HepG2 (cell line): ENCODE measurements around the gene BDP1. TPM values are rescaled to one million over a fixed set of nuclear protein-coding genes. Genes with fewer than 3 reads are reported as not detected.
A peak's percentile ranks its signal among the peaks of the same experiment; 100 is the strongest.

Experiments
- ATF6 ChIP-seq: sonication (generic); formaldehyde crosslinking; conservative IDR thresholded peaks from 2 replicates; pipeline ENCODE4 v1.4.0; 2020; ENCODE audit warnings: missing genetic modification reagents
- CEBPZ ChIP-seq: IDR thresholded peaks from 2 replicates; pipeline ENCODE4 v1.6.1; 2012; ENCODE audit warnings: low read length, improper control_type of control experiment
- HNRNPLL ChIP-seq: fragments of 200-400 bp; formaldehyde crosslinking; IDR thresholded peaks from 2 replicates; pipeline ENCODE4 v1.6.1; 2017; ENCODE audit warnings: mild to moderate bottlenecking, low read depth, low read length; ENCODE audit not compliant: poor library complexity, severe bottlenecking
- MAFF ChIP-seq: IDR thresholded peaks from 2 replicates; pipeline ENCODE4 v1.6.1; 2011; ENCODE audit warnings: low read depth, low read length, improper control_type of control experiment
- MZF1 ChIP-seq: sonication (generic); formaldehyde crosslinking; IDR thresholded peaks from 2 replicates; pipeline ENCODE4 v1.8.1; 2023; ENCODE audit warnings: mild to moderate bottlenecking, missing genetic modification reagents, borderline replicate concordance
- PHF21A ChIP-seq: sonication (generic); formaldehyde crosslinking; IDR thresholded peaks from 2 replicates; pipeline ENCODE4 v1.5.0; 2020; ENCODE audit warnings: mild to moderate bottlenecking, missing genetic modification reagents
- RXRA ChIP-seq: sonication (generic); formaldehyde crosslinking; IDR thresholded peaks from 2 replicates; pipeline ENCODE4 v1.5.1; 2020; ENCODE audit warnings: missing genetic modification reagents
- SUZ12 ChIP-seq: fragments of 150-350 bp; IDR thresholded peaks from 2 replicates; pipeline ENCODE4 v1.6.1; 2014; ENCODE audit warnings: low read depth, low read length
- ZNF138 ChIP-seq: sonication (generic); formaldehyde crosslinking; IDR thresholded peaks from 2 replicates; pipeline ENCODE4 v1.5.0; 2020; ENCODE audit warnings: mild to moderate bottlenecking, low read depth, missing genetic modification reagents
- ZNF17 ChIP-seq: sonication (generic); formaldehyde crosslinking; IDR thresholded peaks from 2 replicates; pipeline ENCODE4 v1.5.0; 2020; ENCODE audit warnings: mild to moderate bottlenecking, missing genetic modification reagents
- ZNF275 ChIP-seq: sonication (generic); formaldehyde crosslinking; IDR thresholded peaks from 2 replicates; pipeline ENCODE4 v1.8.0; 2022; ENCODE audit warnings: missing genetic modification reagents, mild to moderate bottlenecking, inconsistent platforms, borderline replicate concordance
- ZNF432 ChIP-seq: sonication (generic); formaldehyde crosslinking; IDR thresholded peaks from 2 replicates; pipeline ENCODE4 v1.5.0; 2020; ENCODE audit warnings: missing genetic modification reagents, mild to moderate bottlenecking, borderline replicate concordance
- ZNF660 ChIP-seq: sonication (generic); formaldehyde crosslinking; IDR thresholded peaks from 2 replicates; pipeline ENCODE4 v1.5.1; 2020; ENCODE audit warnings: mild to moderate bottlenecking, low read depth, missing genetic modification reagents, borderline replicate concordance
- ZNF670 ChIP-seq: sonication (generic); formaldehyde crosslinking; IDR thresholded peaks from 2 replicates; pipeline ENCODE4 v1.8.0; 2022; ENCODE audit warnings: mild to moderate bottlenecking, missing genetic modification reagents, borderline replicate concordance
- polyA plus RNA-seq, 8 experiments: library from polyadenylated mRNA; depleted of rRNA in 3 of 8; stranded (reverse) in 7 of 8; unstranded in 1 of 8; fragments of >200 nt; fragmentation: Illumina TruSeq in 4 of 8; extraction: Trizol in 4 of 8; gene quantifications; 2 replicates each; pipeline versions ENCODE4 v1.2.1 to v1.2.3, GENCODE V29; 2011 to 2016; ENCODE audit warnings: low read depth in 4 of 8, missing spikeins in 1 of 8, mixed read lengths in 1 of 8; ENCODE audit not compliant: insufficient read depth in 1 of 8
- total RNA-seq, 5 experiments: library from RNA; depleted of rRNA; stranded (reverse); fragments of >200 nt; fragmentation: Illumina TruSeq; extraction: Trizol; gene quantifications; 2 replicates each; pipeline ENCODE4 v1.2.3, GENCODE V29; 2016; ENCODE audit warnings: low read depth in 1 of 5
- TF ChIP-seq, protein P1 (sequence below): sonication (generic); formaldehyde crosslinking; IDR thresholded peaks from 2 replicates; pipeline ENCODE4 v1.4.0; 2020; ENCODE audit warnings: missing genetic modification reagents
- TF ChIP-seq, protein P2 (sequence below): sonication (generic); formaldehyde crosslinking; IDR thresholded peaks from 2 replicates; pipeline ENCODE4 v1.4.0; 2020; ENCODE audit warnings: missing genetic modification reagents, low read depth, mild to moderate bottlenecking, borderline replicate concordance

Gene BDP1
- total and polyA plus RNA-seq, 2 of the 13 experiments (the other 11 are each of a cell fraction or from before 2014, with no cell fraction given), result 10.2 to 22.4 TPM

- TF ChIP-seq HNRNPLL (peak; percentile 76), MAFF (no peak), ATF6 (no peak; the same call in 1 of the 2 replicates), ZNF432 (CRISPR knock-in tag) (no peak), MZF1 (CRISPR knock-in tag) (no peak), ZNF660 (CRISPR knock-in tag) (no peak), ZNF17 (CRISPR knock-in tag) (no peak), RXRA (CRISPR knock-in tag) (peak; percentile 61; the same call in 1 of the 2 replicates), ZNF138 (CRISPR knock-in tag) (0 out of 2 replicates have a peak, but pooled peaks have one; percentile 31), PHF21A (CRISPR knock-in tag) (no peak), ZNF275 (CRISPR knock-in tag) (peak; percentile 51; the same call in 1 of the 2 replicates), ZNF670 (CRISPR knock-in tag) (peak; percentile 63; the same call in 1 of the 2 replicates), SUZ12 (no peak), CEBPZ (no peak)
- TF ChIP-seq, protein P1, sequence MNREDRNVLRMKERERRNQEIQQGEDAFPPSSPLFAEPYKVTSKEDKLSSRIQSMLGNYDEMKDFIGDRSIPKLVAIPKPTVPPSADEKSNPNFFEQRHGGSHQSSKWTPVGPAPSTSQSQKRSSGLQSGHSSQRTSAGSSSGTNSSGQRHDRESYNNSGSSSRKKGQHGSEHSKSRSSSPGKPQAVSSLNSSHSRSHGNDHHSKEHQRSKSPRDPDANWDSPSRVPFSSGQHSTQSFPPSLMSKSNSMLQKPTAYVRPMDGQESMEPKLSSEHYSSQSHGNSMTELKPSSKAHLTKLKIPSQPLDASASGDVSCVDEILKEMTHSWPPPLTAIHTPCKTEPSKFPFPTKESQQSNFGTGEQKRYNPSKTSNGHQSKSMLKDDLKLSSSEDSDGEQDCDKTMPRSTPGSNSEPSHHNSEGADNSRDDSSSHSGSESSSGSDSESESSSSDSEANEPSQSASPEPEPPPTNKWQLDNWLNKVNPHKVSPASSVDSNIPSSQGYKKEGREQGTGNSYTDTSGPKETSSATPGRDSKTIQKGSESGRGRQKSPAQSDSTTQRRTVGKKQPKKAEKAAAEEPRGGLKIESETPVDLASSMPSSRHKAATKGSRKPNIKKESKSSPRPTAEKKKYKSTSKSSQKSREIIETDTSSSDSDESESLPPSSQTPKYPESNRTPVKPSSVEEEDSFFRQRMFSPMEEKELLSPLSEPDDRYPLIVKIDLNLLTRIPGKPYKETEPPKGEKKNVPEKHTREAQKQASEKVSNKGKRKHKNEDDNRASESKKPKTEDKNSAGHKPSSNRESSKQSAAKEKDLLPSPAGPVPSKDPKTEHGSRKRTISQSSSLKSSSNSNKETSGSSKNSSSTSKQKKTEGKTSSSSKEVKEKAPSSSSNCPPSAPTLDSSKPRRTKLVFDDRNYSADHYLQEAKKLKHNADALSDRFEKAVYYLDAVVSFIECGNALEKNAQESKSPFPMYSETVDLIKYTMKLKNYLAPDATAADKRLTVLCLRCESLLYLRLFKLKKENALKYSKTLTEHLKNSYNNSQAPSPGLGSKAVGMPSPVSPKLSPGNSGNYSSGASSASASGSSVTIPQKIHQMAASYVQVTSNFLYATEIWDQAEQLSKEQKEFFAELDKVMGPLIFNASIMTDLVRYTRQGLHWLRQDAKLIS (CRISPR knock-in tag), result no peak
- TF ChIP-seq, protein P2, sequence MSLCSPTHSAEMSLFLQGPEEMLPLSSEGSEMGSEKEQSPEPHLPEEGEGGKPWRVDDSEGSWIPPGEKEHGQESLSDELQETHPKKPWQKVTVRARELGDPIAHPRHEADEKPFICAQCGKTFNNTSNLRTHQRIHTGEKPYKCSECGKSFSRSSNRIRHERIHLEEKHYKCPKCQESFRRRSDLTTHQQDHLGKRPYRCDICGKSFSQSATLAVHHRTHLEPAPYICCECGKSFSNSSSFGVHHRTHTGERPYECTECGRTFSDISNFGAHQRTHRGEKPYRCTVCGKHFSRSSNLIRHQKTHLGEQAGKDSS (CRISPR knock-in tag), result peak; percentile 69; the same call in 1 of the 2 replicates
These were observed at the start of gene BDP1 (continued) for GRCh38 chr5:71455427-71456361.
